DOHH2 (cell line): ENCODE measurements around the gene SLC25A25.

ENCODE experiments used
- H3F3A ChIP-seq: fragments of 200-600 bp; sonication (generic), shearing (Covaris generic); 2 replicates; pipeline ENCODE4 v1.6.0; 2016; ENCODE audit warnings: antibody characterized with exemption, mild to moderate bottlenecking; ENCODE audit not compliant: control insufficient read depth, insufficient read depth
- H3K27ac ChIP-seq: fragments of 200-600 bp; sonication (generic); 2 replicates; pipeline ENCODE4 v1.5.1; 2014; ENCODE audit warnings: low read depth, mild to moderate bottlenecking, low read length, moderate library complexity
- H3K27me3 ChIP-seq: fragments of 200-600 bp; sonication (generic); 2 replicates; pipeline ENCODE4 v1.6.1; 2014; ENCODE audit warnings: mild to moderate bottlenecking, low read length, mixed read lengths; ENCODE audit not compliant: control insufficient read depth
- H3K36me3 ChIP-seq: fragments of 200-600 bp; sonication (generic); 2 replicates; pipeline ENCODE4 v1.6.1; 2014; ENCODE audit warnings: mild to moderate bottlenecking, low read length, moderate library complexity, mixed read lengths; ENCODE audit not compliant: control insufficient read depth
- H3K4me1 ChIP-seq: fragments of 200-600 bp; sonication (generic); 2 replicates; pipeline ENCODE4 v1.6.1; 2014; ENCODE audit warnings: mild to moderate bottlenecking, low read length, mixed read lengths; ENCODE audit not compliant: control insufficient read depth
- H3K4me2 ChIP-seq: fragments of 200-600 bp; sonication (generic); 2 replicates; pipeline ENCODE4 v1.6.0; 2014; ENCODE audit warnings: mild to moderate bottlenecking, low read length, moderate library complexity
- H3K4me3 ChIP-seq: fragments of 200-600 bp; sonication (generic); 2 replicates; pipeline ENCODE4 v1.5.1; 2014; ENCODE audit warnings: mild to moderate bottlenecking, low read length, mixed read lengths
- H3K79me2 ChIP-seq: fragments of 200-600 bp; sonication (generic); 2 replicates; pipeline ENCODE4 v1.6.1; 2014; ENCODE audit warnings: mild to moderate bottlenecking, low read length, mixed read lengths; ENCODE audit not compliant: control insufficient read depth
- H3K9me2 ChIP-seq: fragments of 200-600 bp; sonication (generic); replicated peaks from 2 replicates; pipeline ENCODE4 v1.6.1; 2014; ENCODE audit warnings: mild to moderate bottlenecking, low read length, mixed read lengths; ENCODE audit not compliant: control insufficient read depth
- H3K9me3 ChIP-seq: fragments of 200-600 bp; sonication (generic); 2 replicates; pipeline ENCODE4 v1.6.1; 2014; ENCODE audit warnings: antibody characterized with exemption, low read length, mixed read lengths; ENCODE audit not compliant: control insufficient read depth, insufficient read depth
- H4K20me1 ChIP-seq: fragments of 200-600 bp; sonication (generic); 2 replicates; pipeline ENCODE4 v1.6.0; 2014; ENCODE audit warnings: low read depth, mild to moderate bottlenecking, antibody characterized with exemption, low read length, moderate library complexity; ENCODE audit not compliant: control insufficient read depth, insufficient read depth
- CTCF ChIP-seq: fragments of 200-600 bp; sonication (generic); IDR thresholded peaks from one replicate; pipeline ENCODE4 v1.5.1; 2014; ENCODE audit warnings: antibody characterized with exemption, mild to moderate bottlenecking, low read depth, low read length; ENCODE audit not compliant: poor library complexity, severe bottlenecking
- EZH2phosphoT487 ChIP-seq: fragments of 200-600 bp; sonication (generic); IDR thresholded peaks from 2 replicates; pipeline ENCODE4 v1.6.1; 2017; ENCODE audit warnings: borderline replicate concordance, mild to moderate bottlenecking, antibody characterized with exemption, low read length, moderate library complexity, mixed read lengths

SLC25A25 gene

GRCh38 chr9:128091144-128091543 is 23.1 kb downstream of the SLC25A25 start:
- Histone ChIP-seq H3K4me2 (no peak overlapping the region), H3K4me3 (no peak overlapping the region), H3K36me3 (peaks cover 13% of the 10 kb centered on the region)

GRCh38 chr9:128091571-128091970 is 23.5 kb downstream of the SLC25A25 start:
- no peaks in the 10 kb centered on the region for H3K27me3 ChIP-seq
- no peak overlapping the region for H3K4me2 ChIP-seq

More at GRCh38 chr9:128091144-128091543, 23.1 kb downstream of the SLC25A25 start:
- Histone ChIP-seq H3K79me2 (peaks cover 55% of the 10 kb centered on the region), H3K9me2 (no peaks in the 10 kb centered on the region), H3K4me1 (peaks cover 30% of the 10 kb centered on the region), H4K20me1 (peaks cover 12% of the 10 kb centered on the region; the same call in 1 of the 2 replicates), H3F3A (peaks cover 8% of the 10 kb centered on the region), H3K27me3 (no peaks in the 10 kb centered on the region), H3K9me3 (no peaks in the 10 kb centered on the region), H3K27ac (no peak overlapping the region)
- TF ChIP-seq EZH2phosphoT487 (no peak), CTCF (no peak)

GRCh38 chr9:128092199-128092977 is 24.4 kb downstream of the SLC25A25 start:
- peaks cover 12% of the 10 kb centered on the region; the same call in 1 of the 2 replicates for H4K20me1 ChIP-seq
- H3K36me3 ChIP-seq: peaks cover 13% of the 10 kb centered on the region
- TF ChIP-seq CTCF (no peak), EZH2phosphoT487 (no peak)
- no peak overlapping the region for H3K4me3 ChIP-seq
- peaks cover 30% of the 10 kb centered on the region for H3K4me1 ChIP-seq
- no peak overlapping the region for H3K27ac ChIP-seq
- H3F3A ChIP-seq: peaks cover 8% of the 10 kb centered on the region
- no peaks in the 10 kb centered on the region for H3K9me3 ChIP-seq
- no peaks in the 10 kb centered on the region for H3K27me3 ChIP-seq
- H3K9me2 ChIP-seq: no peaks in the 10 kb centered on the region
- H3K4me2 ChIP-seq: no peak overlapping the region
- H3K79me2 ChIP-seq: peaks cover 64% of the 10 kb centered on the region

More at GRCh38 chr9:128091571-128091970, 23.5 kb downstream of the SLC25A25 start:
- H3K9me2 ChIP-seq: no peaks in the 10 kb centered on the region
- no peak overlapping the region for H3K27ac ChIP-seq
- no peak overlapping the region for H3K4me3 ChIP-seq
- H3F3A ChIP-seq: peaks cover 8% of the 10 kb centered on the region
- H4K20me1 ChIP-seq: peaks cover 12% of the 10 kb centered on the region; the same call in 1 of the 2 replicates
- H3K36me3 ChIP-seq: peaks cover 13% of the 10 kb centered on the region
- peaks cover 57% of the 10 kb centered on the region for H3K79me2 ChIP-seq
- no peaks in the 10 kb centered on the region for H3K9me3 ChIP-seq
- TF ChIP-seq CTCF (no peak), EZH2phosphoT487 (no peak)
- peaks cover 30% of the 10 kb centered on the region for H3K4me1 ChIP-seq
